OCI-LY3 (cell line): Measurements from ENCODE around the gene SCN4A.
"Not testable (repeated sequence)": the region's sequence is repeated elsewhere in the genome, so short reads cannot be mapped to it uniquely, and the experiment has no call there.

ENCODE experiments used
- H2AFZ ChIP-seq: fragments of 200-600, 300-600 bp; shearing (Covaris generic); 2 replicates; pipeline ENCODE4 v1.6.0; 2014; ENCODE audit warnings: antibody characterized with exemption, low read depth, low read length
- H3K27ac ChIP-seq: fragments of 200-600, 300-600 bp; sonication (generic); 2 replicates; pipeline ENCODE4 v1.5.1; 2014; ENCODE audit warnings: mild to moderate bottlenecking, low read length, moderate library complexity, mixed read lengths
- H3K27me3 ChIP-seq: fragments of 200-600, 300-600 bp; sonication (generic); 2 replicates; pipeline ENCODE4 v1.6.1; 2014; ENCODE audit warnings: low read depth, low read length, mixed read lengths
- H3K36me3 ChIP-seq: fragments of 200-600, 300-600 bp; sonication (generic); replicated peaks from 2 replicates; pipeline ENCODE3; 2014; ENCODE audit warnings: low read depth, low read length, mixed read lengths
- H3K4me1 ChIP-seq: fragments of 300-600, 200-600 bp; sonication (generic); 2 replicates; pipeline ENCODE4 v1.6.1; 2014; ENCODE audit warnings: low read length, mixed read lengths
- H3K4me2 ChIP-seq: fragments of 200-600, 300-600 bp; sonication (generic); 2 replicates; pipeline ENCODE4 v1.6.1; 2014; ENCODE audit warnings: low read length, mixed read lengths
- H3K4me3 ChIP-seq: fragments of 300-600, 200-600 bp; sonication (generic); 2 replicates; pipeline ENCODE4 v1.5.1; 2014; ENCODE audit warnings: antibody characterized with exemption, mild to moderate bottlenecking, low read length, moderate library complexity
- H3K79me2 ChIP-seq: fragments of 300-600, 200-600 bp; shearing (Covaris generic); 2 replicates; pipeline ENCODE4 v1.6.1; 2014; ENCODE audit warnings: mild to moderate bottlenecking, low read length, mixed read lengths
- H3K9ac ChIP-seq: fragments of 300-600, 200-600 bp; shearing (Covaris generic); 2 replicates; pipeline ENCODE4 v1.6.0; 2014; ENCODE audit warnings: mild to moderate bottlenecking, low read length, moderate library complexity
- H3K9me3 ChIP-seq: fragments of 200-600, 300-600 bp; shearing (Covaris generic); 2 replicates; pipeline ENCODE4 v1.6.1; 2014; ENCODE audit warnings: low read length, mixed read lengths; ENCODE audit not compliant: insufficient read depth
- H4K20me1 ChIP-seq: fragments of 200-600, 300-600 bp; sonication (generic); 2 replicates; pipeline ENCODE4 v1.6.1; 2016; ENCODE audit warnings: low read length, mixed read lengths; ENCODE audit not compliant: insufficient read depth
- CTCF ChIP-seq: fragments of 200-600, 300-600 bp; sonication (generic); IDR thresholded peaks from 2 replicates; pipeline ENCODE4 v1.5.1; 2014; ENCODE audit warnings: antibody characterized with exemption, low read length, low read depth

Gene SCN4A

GRCh38 chr17:63903787-63904201 is 68.9 kb downstream of the SCN4A start:
- not testable (repeated sequence) for H2AFZ ChIP-seq, H3K36me3 ChIP-seq, H3K27ac ChIP-seq, H3K4me3 ChIP-seq, H3K9me3 ChIP-seq, H3K9ac ChIP-seq, H3K4me2 ChIP-seq, H3K79me2 ChIP-seq, H3K4me1 ChIP-seq, H4K20me1 ChIP-seq
- TF ChIP-seq CTCF: peak; percentile 39
- peaks cover 24% of the 10 kb centered on the region for H3K27me3 ChIP-seq

DNA sequence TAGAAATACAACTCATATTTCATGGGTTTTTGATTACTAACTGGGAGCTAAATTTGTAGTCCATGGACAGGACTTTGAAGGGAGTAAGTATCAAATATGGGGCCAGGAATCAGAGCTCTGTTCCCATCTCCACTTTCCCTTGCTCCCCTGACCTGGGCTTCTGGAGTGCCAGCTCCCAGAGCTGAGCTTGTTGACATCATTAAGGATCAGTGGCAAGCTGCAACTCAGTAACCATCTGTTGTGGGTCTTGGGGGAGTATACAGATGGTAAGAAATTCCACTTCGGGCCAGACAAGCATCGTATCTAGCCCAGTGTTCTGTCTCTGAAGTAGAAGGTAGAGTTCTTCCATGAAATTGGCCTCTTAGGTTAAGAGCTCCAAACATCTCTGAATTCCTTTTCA is 70.7 kb downstream of the SCN4A start:
- H2AFZ ChIP-seq, H3K4me3 ChIP-seq, H3K4me1 ChIP-seq, H3K36me3 ChIP-seq, H3K9me3 ChIP-seq, H3K27ac ChIP-seq, H3K79me2 ChIP-seq, H4K20me1 ChIP-seq, H3K9ac ChIP-seq, H3K4me2 ChIP-seq: not testable (repeated sequence)
- H3K27me3 ChIP-seq: peaks cover 13% of the 10 kb centered on the region

DNA sequence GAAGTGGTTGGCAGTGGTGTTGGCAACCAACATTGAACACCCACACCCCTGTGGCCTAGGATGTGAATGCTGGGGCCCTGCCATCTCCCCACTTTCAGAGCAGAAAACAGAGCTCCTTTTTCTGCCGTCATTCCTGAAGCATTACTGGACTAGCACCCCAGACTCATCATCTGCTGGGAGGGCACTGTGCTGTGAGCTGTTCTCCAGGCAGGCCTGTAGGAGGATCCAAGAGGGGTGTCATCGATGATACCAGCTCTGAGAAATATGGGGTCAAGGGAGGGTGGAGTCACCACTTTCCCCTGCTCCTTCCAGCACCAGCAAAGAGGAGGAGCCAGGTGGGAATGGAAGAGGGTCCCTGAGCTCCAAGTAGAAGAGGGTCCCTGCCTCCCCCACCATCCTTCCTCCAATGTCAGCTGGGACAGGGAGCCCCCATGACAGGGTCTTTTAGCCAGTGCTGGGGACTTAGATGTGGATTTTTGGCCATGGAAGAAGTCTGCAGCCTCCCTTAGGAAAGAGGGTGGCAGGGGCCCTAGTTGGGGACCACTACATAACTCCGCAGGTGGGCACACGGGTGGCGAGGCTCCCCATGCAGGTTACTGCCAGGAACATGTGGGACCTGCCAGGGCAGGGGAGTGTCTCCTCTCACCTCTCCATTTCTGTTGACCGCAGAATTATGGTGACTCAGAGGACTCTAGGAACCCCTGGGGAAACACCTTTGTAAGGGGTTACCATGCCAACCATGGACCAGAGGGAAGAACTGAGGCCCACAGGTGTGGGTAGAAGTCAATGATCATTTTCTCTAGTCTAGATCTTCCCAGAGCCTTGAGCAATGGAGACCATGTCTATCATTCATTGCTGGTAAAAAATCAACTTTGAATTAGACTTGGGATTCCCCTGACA is 73.6 kb downstream of the SCN4A start:
- not testable (repeated sequence) for H3K9ac ChIP-seq, H4K20me1 ChIP-seq, H3K9me3 ChIP-seq, H3K27ac ChIP-seq, H3K36me3 ChIP-seq, H3K4me3 ChIP-seq, H2AFZ ChIP-seq, H3K4me1 ChIP-seq, H3K79me2 ChIP-seq
- Histone ChIP-seq H3K4me2 (peak overlapping the region; percentile 9; the same call in 1 of the 2 replicates), H3K27me3 (peaks cover 13% of the 10 kb centered on the region)

DNA sequence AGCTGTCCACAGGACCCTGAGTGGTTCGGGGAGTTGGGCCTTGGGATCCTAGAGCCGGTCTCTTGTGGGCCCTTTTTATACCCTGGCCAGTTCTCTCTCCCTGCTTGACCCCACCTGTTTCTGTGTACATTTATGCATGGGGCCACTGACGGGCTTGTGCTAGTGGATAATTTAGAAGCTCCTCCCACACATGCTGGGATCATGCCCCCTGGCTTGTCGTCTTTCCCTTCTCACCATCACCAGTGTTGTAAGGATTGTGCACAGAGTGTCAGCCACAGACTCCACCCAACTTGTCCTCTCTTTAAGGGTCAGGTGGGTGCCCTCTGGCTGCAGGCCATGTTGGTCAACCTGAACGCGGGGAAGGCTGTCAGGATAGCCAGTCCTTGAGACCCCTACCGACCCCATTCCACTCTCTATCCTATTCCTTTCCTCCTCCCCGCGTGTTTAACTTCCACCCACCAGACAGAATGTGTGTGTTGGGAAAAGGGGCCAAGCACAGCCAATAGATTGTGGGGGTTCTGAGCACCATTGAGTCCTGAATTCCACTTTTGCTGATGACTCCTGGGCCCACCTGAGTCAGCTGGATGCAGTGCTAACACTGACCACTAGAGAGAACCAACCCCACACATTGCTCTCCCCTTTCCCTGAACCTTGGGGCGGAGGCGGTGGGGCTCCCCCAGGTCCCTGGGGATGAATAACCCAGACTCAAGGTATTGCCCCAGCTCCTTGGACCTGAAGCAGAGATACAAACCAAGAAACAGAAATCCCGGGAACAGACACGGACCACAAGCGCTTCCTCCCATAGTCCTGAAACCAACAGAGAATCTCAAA is 76.0 kb downstream of the SCN4A start, which contains the start of gene CSH1:
CSH1 (minus strand) TSS at position 51 of the 831 bp plus-strand sequence. CDS start 63 bp downstream, outside the sequence.
- not testable (repeated sequence) for H2AFZ ChIP-seq, H4K20me1 ChIP-seq, H3K79me2 ChIP-seq, H3K9ac ChIP-seq, H3K4me2 ChIP-seq, H3K4me1 ChIP-seq, H3K27ac ChIP-seq, H3K4me3 ChIP-seq, H3K36me3 ChIP-seq, H3K9me3 ChIP-seq, H3K27me3 ChIP-seq

DNA sequence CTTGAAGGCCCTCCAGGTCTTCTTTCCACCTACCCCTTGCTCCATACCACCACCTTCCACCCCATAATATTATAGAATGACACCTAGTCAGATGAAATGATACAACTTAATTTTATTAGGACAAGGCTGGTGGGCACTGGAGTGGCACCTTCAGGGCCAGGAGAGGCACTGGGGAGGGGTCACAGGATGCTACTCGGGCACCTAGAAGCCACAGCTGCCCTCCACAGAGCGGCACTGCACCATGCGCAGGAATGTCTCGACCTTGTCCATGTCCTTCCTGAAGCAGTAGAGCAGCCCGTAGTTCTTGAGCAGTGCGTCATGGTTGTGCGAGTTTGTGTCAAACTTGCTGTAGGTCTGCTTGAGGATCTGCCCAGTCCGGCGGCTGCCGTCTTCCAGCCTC is 77.9 kb downstream of the SCN4A start:
- not testable (repeated sequence) for H3K4me3 ChIP-seq, H3K27ac ChIP-seq

GRCh38 chr17:63894021-63894420 is 78.7 kb downstream of the SCN4A start:
- H3K27ac ChIP-seq, H3K9me3 ChIP-seq, H3K9ac ChIP-seq, H3K27me3 ChIP-seq, H3K4me3 ChIP-seq, H2AFZ ChIP-seq, H4K20me1 ChIP-seq, H3K4me2 ChIP-seq, H3K4me1 ChIP-seq, H3K36me3 ChIP-seq, H3K79me2 ChIP-seq: not testable (repeated sequence)

More for the DNA sequence above, 77.9 kb downstream of the SCN4A start:
- not testable (repeated sequence) for H2AFZ ChIP-seq, H4K20me1 ChIP-seq, H3K36me3 ChIP-seq, H3K4me1 ChIP-seq, H3K79me2 ChIP-seq, H3K4me2 ChIP-seq, H3K27me3 ChIP-seq, H3K9ac ChIP-seq, H3K9me3 ChIP-seq

GRCh38 chr17:63892316-63893037 is 80.2 kb downstream of the SCN4A start:
- H4K20me1 ChIP-seq, H3K79me2 ChIP-seq, H3K9ac ChIP-seq, H3K4me1 ChIP-seq, H3K27me3 ChIP-seq, H3K9me3 ChIP-seq, H2AFZ ChIP-seq, H3K4me2 ChIP-seq, H3K36me3 ChIP-seq, H3K27ac ChIP-seq, H3K4me3 ChIP-seq: not testable (repeated sequence)
